IMR-90 (cell line): ENCODE data around the gene SPRED3. TPM values are rescaled to one million over a fixed set of nuclear protein-coding genes. Genes with fewer than 3 reads are reported as not detected.
A peak's percentile ranks its signal among the peaks of the same experiment; 100 is the strongest.

Experiments used
- ATAC-seq: fragments of 200-7000 bp; cut with Tn5 transposase; 2 replicates; pipeline ENCODE4 v1.9.1; 2020; ENCODE audit warnings: low read depth, mild to moderate bottlenecking, moderate library complexity
- BruUV-seq: library from RNA; stranded (reverse); fragments of 400-500 nt; replicated peaks from 2 replicates; lab custom pipeline; 2021; lab: Mats Ljungman, UMichigan
- CTCF ChIA-PET: fragments of 300-600 bp; formaldehyde crosslinking; extraction: SDS; loops from one replicate; lab custom pipeline; 2021; ENCODE audit warnings: antibody characterized with exemption; lab: Yijun Ruan, JAX
- POLR2A ChIA-PET: fragments of 300-600 bp; sonication (Branson Sonifier 250); formaldehyde crosslinking; loops from one replicate; lab custom pipeline; 2022; ENCODE audit warnings: antibody characterized with exemption; ENCODE audit not compliant: unreplicated experiment; lab: Charles Lee
- DNase-seq: peaks from one replicate; pipeline ENCODE4 v3.0.0; 2013
- H2AFZ ChIP-seq: replicated peaks from 2 replicates; pipeline ENCODE3; 2013; ENCODE audit warnings: low read length, mild to moderate bottlenecking; ENCODE audit not compliant: poor library complexity
- H2AK5ac ChIP-seq: 2 replicates; pipeline ENCODE4 v1.6.1; 2013; ENCODE audit warnings: low read depth, low read length, inconsistent platforms
- H2AK9ac ChIP-seq: replicated peaks from 2 replicates; pipeline ENCODE3; 2013; ENCODE audit warnings: mild to moderate bottlenecking, low read depth, low read length, moderate library complexity; ENCODE audit not compliant: poor library complexity
- H2BK120ac ChIP-seq: 2 replicates; pipeline ENCODE4 v1.6.1; 2013; ENCODE audit warnings: low read depth, low read length, inconsistent platforms
- H2BK15ac ChIP-seq: 3 replicates; pipeline ENCODE4 v1.6.1; 2013; ENCODE audit warnings: low read depth, low read length, inconsistent platforms
- H2BK20ac ChIP-seq: 2 replicates; pipeline ENCODE4 v1.6.1; 2013; ENCODE audit warnings: low read depth, mild to moderate bottlenecking, inconsistent platforms, low read length, moderate library complexity
- H2BK5ac ChIP-seq: 2 replicates; pipeline ENCODE4 v1.6.1; 2013; ENCODE audit warnings: mild to moderate bottlenecking, low read depth, low read length, inconsistent platforms; ENCODE audit not compliant: poor library complexity, severe bottlenecking
- H3K14ac ChIP-seq: replicated peaks from 2 replicates; pipeline ENCODE4 v1.6.1; 2013; ENCODE audit warnings: low read depth, low read length, inconsistent platforms
- H3K18ac ChIP-seq: 2 replicates; pipeline ENCODE4 v1.6.1; 2013; ENCODE audit warnings: low read depth, low read length, control low read depth
- H3K23ac ChIP-seq: 2 replicates; pipeline ENCODE4 v1.6.1; 2013; ENCODE audit warnings: low read depth, low read length, inconsistent platforms
- H3K27ac ChIP-seq: 2 replicates; pipeline ENCODE4 v1.5.1; 2013; ENCODE audit warnings: mild to moderate bottlenecking, control low read depth, low read length; ENCODE audit not compliant: insufficient read depth
- H3K27me3 ChIP-seq: 2 replicates; pipeline ENCODE4 v1.6.1; 2013; ENCODE audit warnings: low read length; ENCODE audit not compliant: control insufficient read depth, insufficient read depth
- H3K36me3 ChIP-seq: 2 replicates; pipeline ENCODE4 v1.6.1; 2013; ENCODE audit warnings: low read length, mixed read lengths; ENCODE audit not compliant: control insufficient read depth, insufficient read depth
- H3K4ac ChIP-seq: 2 replicates; pipeline ENCODE4 v1.6.1; 2013; ENCODE audit warnings: low read depth, low read length, inconsistent platforms
- H3K4me1 ChIP-seq: 2 replicates; pipeline ENCODE4 v1.6.1; 2013; ENCODE audit warnings: low read length, mixed read lengths; ENCODE audit not compliant: control insufficient read depth, insufficient read depth
- H3K4me2 ChIP-seq: 2 replicates; pipeline ENCODE4 v1.6.1; 2013; ENCODE audit warnings: low read depth, mild to moderate bottlenecking, control low read depth, low read length, moderate library complexity
- H3K4me3 ChIP-seq: 2 replicates; pipeline ENCODE4 v1.5.1; 2013; ENCODE audit warnings: low read depth, mild to moderate bottlenecking, control low read depth, low read length, moderate library complexity; ENCODE audit not compliant: insufficient read depth
- H3K56ac ChIP-seq: 2 replicates; pipeline ENCODE4 v1.6.1; 2013; ENCODE audit warnings: low read length, inconsistent platforms; ENCODE audit not compliant: insufficient read depth; ENCODE audit errors: extremely low read depth
- H3K79me1 ChIP-seq, 2 experiments: 2 replicates each; pipeline ENCODE4 v1.6.1; 2013; ENCODE audit warnings: low read length in 2 of 2, inconsistent platforms in 1 of 2, low read depth in 1 of 2
- H3K9ac ChIP-seq: 2 replicates; pipeline ENCODE4 v1.6.1; 2013; ENCODE audit warnings: low read depth, low read length, control low read depth
- H3K9me1 ChIP-seq: 2 replicates; pipeline ENCODE4 v1.6.1; 2013; ENCODE audit warnings: low read length, inconsistent platforms; ENCODE audit not compliant: insufficient read depth
- H3K9me3 ChIP-seq: 2 replicates; pipeline ENCODE4 v1.6.1; 2013; ENCODE audit warnings: low read length; ENCODE audit not compliant: control insufficient read depth, insufficient read depth
- H4K20me1 ChIP-seq: 2 replicates; pipeline ENCODE4 v1.6.1; 2013; ENCODE audit warnings: low read length, inconsistent platforms; ENCODE audit not compliant: insufficient read depth
- H4K5ac ChIP-seq: 2 replicates; pipeline ENCODE4 v1.6.1; 2013; ENCODE audit warnings: mild to moderate bottlenecking, low read depth, low read length, control low read depth
- H4K8ac ChIP-seq, 2 experiments: 2 replicates each; pipeline ENCODE4 v1.6.1; 2013; ENCODE audit warnings: low read depth in 2 of 2, low read length in 2 of 2, control low read depth in 1 of 2, inconsistent platforms in 1 of 2
- H4K91ac ChIP-seq: 2 replicates; pipeline ENCODE4 v1.6.1; 2013; ENCODE audit warnings: low read depth, low read length, inconsistent platforms; ENCODE audit not compliant: insufficient read depth
- BHLHE40 ChIP-seq: fragments of 150-350 bp; IDR thresholded peaks from 2 replicates; pipeline ENCODE4 v1.6.1; 2016; ENCODE audit warnings: mild to moderate bottlenecking, low read depth, low read length
- CEBPB ChIP-seq: IDR thresholded peaks from 2 replicates; pipeline ENCODE4 v1.6.1; 2012; ENCODE audit warnings: low read depth, low read length, improper control_type of control experiment
- CHD1 ChIP-seq: IDR thresholded peaks from 2 replicates; pipeline ENCODE4 v1.6.1; 2012; ENCODE audit warnings: low read depth, low read length, improper control_type of control experiment
- CTCF ChIP-seq: conservative IDR thresholded peaks from 2 replicates; pipeline ENCODE4 v1.5.1; 2012; ENCODE audit warnings: mild to moderate bottlenecking, low read depth, low read length, improper control_type of control experiment
- FOS ChIP-seq: fragments of 150-350 bp; IDR thresholded peaks from 2 replicates; pipeline ENCODE4 v1.6.1; 2016; ENCODE audit warnings: low read depth, low read length
- MAFK ChIP-seq: IDR thresholded peaks from 2 replicates; pipeline ENCODE4 v1.6.1; 2012; ENCODE audit warnings: low read depth, low read length, improper control_type of control experiment
- MAZ ChIP-seq: IDR thresholded peaks from 2 replicates; pipeline ENCODE4 v1.6.1; 2012; ENCODE audit warnings: low read depth, mild to moderate bottlenecking, low read length, improper control_type of control experiment, moderate library complexity, borderline replicate concordance
- MXI1 ChIP-seq: IDR thresholded peaks from 2 replicates; pipeline ENCODE4 v1.6.1; 2012; ENCODE audit warnings: low read depth, mild to moderate bottlenecking, low read length, moderate library complexity, borderline replicate concordance
- NFE2L2 ChIP-seq: fragments of 150-350 bp; IDR thresholded peaks from 2 replicates; pipeline ENCODE4 v1.6.1; 2016; ENCODE audit warnings: low read depth, mild to moderate bottlenecking, low read length
- POLR2A ChIP-seq: IDR thresholded peaks from 2 replicates; pipeline ENCODE4 v1.6.1; 2012; ENCODE audit warnings: mild to moderate bottlenecking, low read depth, low read length
- RAD21 ChIP-seq: IDR thresholded peaks from 2 replicates; pipeline ENCODE4 v1.6.1; 2012; ENCODE audit warnings: low read length, improper control_type of control experiment
- RCOR1 ChIP-seq: IDR thresholded peaks from 2 replicates; pipeline ENCODE4 v1.6.1; 2012; ENCODE audit warnings: mild to moderate bottlenecking, low read length, improper control_type of control experiment; ENCODE audit not compliant: insufficient replicate concordance
- RFX5 ChIP-seq: IDR thresholded peaks from 2 replicates; pipeline ENCODE4 v1.8.0; 2012; ENCODE audit warnings: low read depth, mild to moderate bottlenecking, low read length, moderate library complexity
- SMC3 ChIP-seq: fragments of 150-350 bp; IDR thresholded peaks from 2 replicates; pipeline ENCODE4 v1.6.1; 2016; ENCODE audit warnings: low read depth, mild to moderate bottlenecking, antibody characterized with exemption, low read length, moderate library complexity
- WGBS, 2 experiments: methylation state at CpG; one replicate each; pipeline versions ENCODE4 v1.1.5 to v1.1.7; 2013; ENCODE audit warnings: missing lambda C conversion rate in 2 of 2; ENCODE audit not compliant: insufficient read length in 1 of 2; ENCODE audit errors: extremely low coverage in 2 of 2; 5-methylcytosine and 5-hydroxymethylcytosine counted together
- dilution Hi-C: fragments of 300-500 bp; cut with HindIII; formaldehyde crosslinking; loops from one replicate; pipeline ENCODE4 v1.14.3; 2018; ENCODE audit warnings: low sequenced_read_pairs; ENCODE audit not compliant: unreplicated experiment
- in situ Hi-C: fragments of 300-500 bp; cut with MboI; formaldehyde crosslinking; loops from 3 replicates; pipeline ENCODE4 v1.14.3; 2019; ENCODE audit warnings: low sequenced_read_pairs, inconsistent platforms, mixed read lengths
- intact Hi-C: fragments of 100-400 bp; cut with micrococcal nuclease; formaldehyde crosslinking; loops from 2 replicates; pipeline ENCODE4 v1.10.0; 2022
- polyA plus RNA-seq, 3 experiments: library from polyadenylated mRNA; depleted of rRNA; stranded (reverse); fragments of >200 nt; gene quantifications; 2 replicates each; pipeline ENCODE4 v1.2.3, GENCODE V29; 2012; ENCODE audit warnings: low replicate concordance in 1 of 3
- total RNA-seq: library from RNA; depleted of rRNA; stranded (reverse); fragments of >200 nt; gene quantifications from 2 replicates; pipeline ENCODE4 v1.2.3, GENCODE V29; 2012
- TF ChIP-seq, protein P1 (sequence below): fragments of 150-350 bp; IDR thresholded peaks from 2 replicates; pipeline ENCODE4 v1.6.1; 2016; ENCODE audit warnings: low read depth, mild to moderate bottlenecking, low read length, moderate library complexity, borderline replicate concordance
- TF ChIP-seq, protein P2 (sequence below): fragments of 150-350 bp; IDR thresholded peaks from 2 replicates; pipeline ENCODE4 v1.6.1; 2017; ENCODE audit warnings: mild to moderate bottlenecking, antibody characterized with exemption, low read length, low read depth

The SPRED3 gene
- total and polyA plus RNA-seq, 2 of the 4 experiments (the other 2 are of a cell fraction) = 0.90 to 7.9 TPM

- in situ Hi-C loops = no loop called here
- Histone ChIP-seq H3K18ac (no peak overlapping the region), H2BK20ac (no peak overlapping the region), H3K4me2 (no peak overlapping the region), H3K27ac (no peak overlapping the region), H3K36me3 (no peaks in the 10 kb centered on the region), H2AFZ (peak overlapping the region; percentile 63), H3K79me1 (no peaks in the 10 kb centered on the region), H2BK15ac (no peak overlapping the region), H3K4me1 (no peaks in the 10 kb centered on the region), H3K4ac (no peak overlapping the region), H3K9me1 (no peaks in the 10 kb centered on the region), H3K27me3 (peaks cover 48% of the 10 kb centered on the region), H3K4me3 (no peak overlapping the region), H2AK5ac (no peak overlapping the region), H2AK9ac (no peak overlapping the region), H3K14ac (no peak overlapping the region), H2BK120ac (no peak overlapping the region), H2BK5ac (no peak overlapping the region), H4K20me1 (0 out of 2 replicates have a peak, but pooled peaks cover 3% of the 10 kb centered on the region), H4K8ac (no peak overlapping the region), H3K23ac (no peak overlapping the region), H3K9me3 (no peaks in the 10 kb centered on the region), H4K5ac (no peak overlapping the region), H4K91ac (no peak overlapping the region), H3K9ac (no peak overlapping the region), H3K56ac (no peak overlapping the region)
- CTCF ChIA-PET = no interaction called here
- intact Hi-C loops = no loop called here
- 50% methylated on average over 2 of the region's 5 CpGs; no CpG with 5 or more reads in 1 of the 2 experiments for WGBS, 2 experiments
- ATAC-seq = no peak
- DNase-seq = no peak
- BruUV-seq = no TSS peak
- POLR2A ChIA-PET = no interaction called here
- dilution Hi-C loops = no loop called here
- TF ChIP-seq CHD1 (no peak), SMC3 (no peak), CTCF (no peak), CEBPB (no peak), RFX5 (no peak), MXI1 (no peak), MAZ (no peak), RAD21 (no peak), NFE2L2 (no peak), BHLHE40 (no peak), MAFK (no peak), FOS (no peak), RCOR1 (no peak), POLR2A (no peak)
- TF ChIP-seq, protein P1, sequence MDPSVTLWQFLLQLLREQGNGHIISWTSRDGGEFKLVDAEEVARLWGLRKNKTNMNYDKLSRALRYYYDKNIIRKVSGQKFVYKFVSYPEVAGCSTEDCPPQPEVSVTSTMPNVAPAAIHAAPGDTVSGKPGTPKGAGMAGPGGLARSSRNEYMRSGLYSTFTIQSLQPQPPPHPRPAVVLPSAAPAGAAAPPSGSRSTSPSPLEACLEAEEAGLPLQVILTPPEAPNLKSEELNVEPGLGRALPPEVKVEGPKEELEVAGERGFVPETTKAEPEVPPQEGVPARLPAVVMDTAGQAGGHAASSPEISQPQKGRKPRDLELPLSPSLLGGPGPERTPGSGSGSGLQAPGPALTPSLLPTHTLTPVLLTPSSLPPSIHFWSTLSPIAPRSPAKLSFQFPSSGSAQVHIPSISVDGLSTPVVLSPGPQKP = no peak
- TF ChIP-seq, protein P2, sequence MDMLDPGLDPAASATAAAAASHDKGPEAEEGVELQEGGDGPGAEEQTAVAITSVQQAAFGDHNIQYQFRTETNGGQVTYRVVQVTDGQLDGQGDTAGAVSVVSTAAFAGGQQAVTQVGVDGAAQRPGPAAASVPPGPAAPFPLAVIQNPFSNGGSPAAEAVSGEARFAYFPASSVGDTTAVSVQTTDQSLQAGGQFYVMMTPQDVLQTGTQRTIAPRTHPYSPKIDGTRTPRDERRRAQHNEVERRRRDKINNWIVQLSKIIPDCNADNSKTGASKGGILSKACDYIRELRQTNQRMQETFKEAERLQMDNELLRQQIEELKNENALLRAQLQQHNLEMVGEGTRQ = no peak
These were observed 30.4 kb upstream of the SPRED3 start for GRCh38 chr19:38358071-38358470.
